RCC 7860 (cell line): ENCODE data around the gene TDRD9.
A peak's percentile ranks its signal among the peaks of the same experiment; 100 is the strongest.
"Not testable (repeated sequence)": the region's sequence is repeated elsewhere in the genome, so short reads cannot be mapped to it uniquely, and the experiment has no call there.

Experiments
- DNase-seq: peaks from one replicate; pipeline ENCODE4 v3.0.0-alpha.2; 2015; ENCODE audit warnings: low spot score
- FAIRE-seq: peaks from 2 replicates; lab custom pipeline; 2012; peaks lifted over from hg19 to GRCh38; lab: Jason Lieb, UNC

Gene TDRD9

DNA sequence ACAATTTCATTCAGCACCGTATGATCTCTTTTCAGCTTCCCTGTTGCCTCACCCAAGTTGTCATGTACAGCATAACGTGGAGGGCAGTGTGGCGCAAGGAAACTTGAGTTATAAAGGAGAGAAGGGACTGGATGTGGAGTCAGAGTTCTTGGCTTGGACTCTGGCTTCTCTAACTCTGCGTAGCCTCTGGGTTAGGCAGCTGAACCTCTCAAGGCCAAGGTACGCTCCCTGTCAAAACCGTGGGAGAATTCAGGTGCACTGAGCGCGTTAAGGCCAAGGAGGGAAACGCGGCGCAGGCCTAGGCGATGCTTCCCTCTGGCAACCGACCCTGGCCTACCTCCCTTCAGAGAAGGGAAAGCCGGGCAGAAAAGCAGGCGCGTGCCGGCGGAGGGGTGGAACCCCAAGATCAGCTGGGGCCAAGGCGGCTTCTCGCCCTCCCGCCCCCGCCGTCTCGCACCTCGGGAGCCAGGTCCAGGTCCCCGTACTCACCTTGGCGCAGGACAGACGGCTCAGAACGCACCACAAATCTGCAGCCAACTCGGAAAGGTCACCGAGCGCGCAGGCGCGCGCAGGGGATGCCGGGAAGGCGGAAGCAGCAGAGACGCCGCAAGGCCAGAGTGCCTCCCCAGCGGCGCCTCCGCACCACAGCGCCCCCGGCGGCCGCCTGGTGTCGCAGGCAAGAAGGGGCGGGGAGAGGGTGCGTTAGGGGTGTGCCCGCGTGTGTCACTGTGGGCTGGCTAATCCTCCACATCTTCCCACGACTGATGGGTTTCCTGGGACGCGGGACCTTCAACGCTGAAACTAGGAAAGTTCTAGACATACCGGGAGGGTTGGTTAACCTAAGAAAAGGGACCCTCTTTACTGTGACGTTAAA lies 7.0 kb upstream of the TDRD9 start:
- no peak for FAIRE-seq

DNA sequence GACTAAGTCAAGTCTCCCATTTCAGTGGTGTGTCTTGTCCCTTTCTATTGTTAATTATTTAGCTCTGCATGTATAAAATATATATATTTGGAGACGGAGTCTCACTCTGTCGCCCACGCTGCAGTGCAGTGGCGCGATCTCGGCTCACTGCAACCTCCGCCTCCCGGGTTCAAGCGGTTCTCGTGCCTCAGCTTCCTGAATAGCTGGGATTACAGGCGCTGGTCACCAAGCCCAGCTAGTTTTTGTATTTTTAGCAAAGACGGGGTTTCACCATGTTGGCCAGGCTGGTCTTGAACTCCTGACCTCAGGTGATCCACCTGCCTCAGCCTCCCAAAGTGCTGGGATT lies 6.4 kb upstream of the TDRD9 start:
- DNase-seq, FAIRE-seq: not testable (repeated sequence)

More for the DNA sequence above, 7.0 kb upstream of the TDRD9 start:
- DNase-seq: peak; percentile 65

GRCh38 chr14:103923863-103924262 lies 4.4 kb upstream of the TDRD9 start:
- no peak for FAIRE-seq
- DNase-seq: no peak

DNA sequence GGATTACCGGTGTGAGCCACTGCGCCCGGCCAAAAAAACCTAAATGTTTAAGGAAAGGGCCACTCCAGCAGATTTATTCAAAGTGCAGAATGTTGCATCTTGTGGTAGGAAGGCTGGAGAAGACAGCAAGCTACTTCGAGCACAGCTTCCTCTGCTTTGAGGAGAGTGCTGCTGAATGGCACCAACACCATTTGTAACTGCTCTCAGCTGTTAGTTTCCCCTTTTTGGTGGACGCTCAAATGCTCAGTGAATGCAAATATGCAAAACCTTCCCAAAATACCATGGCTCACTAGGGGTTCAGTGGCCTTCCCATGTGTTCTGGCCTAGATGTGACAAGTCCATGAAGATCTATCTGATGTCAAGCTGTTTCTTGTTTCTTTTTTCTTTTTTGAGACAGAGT lies 2.9 kb upstream of the TDRD9 start:
- no peak for DNase-seq

DNA sequence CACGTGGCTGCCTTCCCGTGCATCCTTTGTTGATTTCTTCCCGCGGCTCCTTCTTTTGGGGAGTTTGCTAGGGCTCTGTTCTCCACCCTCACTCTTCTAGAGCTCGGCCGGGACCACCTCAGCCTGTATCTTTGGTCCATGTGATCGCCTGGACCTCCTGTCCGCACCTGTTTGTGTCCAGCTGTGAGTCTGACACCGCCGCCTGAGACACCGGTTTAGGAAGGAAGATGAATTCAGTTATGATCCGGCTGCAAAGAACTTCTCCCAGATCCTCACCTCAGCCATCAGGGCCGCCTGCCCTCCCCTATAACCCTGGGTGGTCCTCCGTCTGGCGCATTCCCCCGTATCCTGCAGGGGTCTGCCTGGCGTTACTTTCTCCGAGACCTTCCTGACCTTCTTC lies 690 bp upstream of the TDRD9 start:
- FAIRE-seq: no peak
- DNase-seq: no peak

More for the DNA sequence above, 2.9 kb upstream of the TDRD9 start:
- FAIRE-seq: no peak

DNA sequence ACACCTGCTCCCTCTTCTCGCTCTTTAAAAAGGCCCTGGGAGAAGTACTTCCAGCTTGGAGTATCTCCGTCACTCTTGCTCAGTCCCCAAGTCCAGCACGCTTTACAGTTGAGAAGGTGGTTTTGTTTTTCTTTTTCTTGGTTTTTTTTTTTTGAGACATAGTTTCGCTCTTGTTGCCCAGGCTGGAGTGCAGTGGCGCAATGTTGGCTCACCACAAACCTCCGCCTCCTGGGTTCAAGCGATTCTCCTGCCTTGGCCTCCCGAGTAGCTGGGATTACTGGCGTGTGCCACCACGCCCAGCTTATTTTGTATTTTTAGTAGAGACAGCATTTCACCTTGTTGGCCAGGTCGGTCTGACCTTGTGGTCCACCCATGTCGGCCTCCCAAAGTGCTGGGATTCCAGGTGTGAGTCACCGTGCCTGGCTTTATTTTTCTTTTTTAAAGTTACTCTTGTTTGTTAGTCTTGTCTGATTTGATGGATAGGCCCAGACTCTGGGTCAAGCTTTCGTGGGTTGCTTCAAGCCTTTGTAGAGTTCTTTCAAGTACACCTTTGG lies 1.9 kb downstream of the TDRD9 start:
- no peak for FAIRE-seq
- no peak for DNase-seq

DNA sequence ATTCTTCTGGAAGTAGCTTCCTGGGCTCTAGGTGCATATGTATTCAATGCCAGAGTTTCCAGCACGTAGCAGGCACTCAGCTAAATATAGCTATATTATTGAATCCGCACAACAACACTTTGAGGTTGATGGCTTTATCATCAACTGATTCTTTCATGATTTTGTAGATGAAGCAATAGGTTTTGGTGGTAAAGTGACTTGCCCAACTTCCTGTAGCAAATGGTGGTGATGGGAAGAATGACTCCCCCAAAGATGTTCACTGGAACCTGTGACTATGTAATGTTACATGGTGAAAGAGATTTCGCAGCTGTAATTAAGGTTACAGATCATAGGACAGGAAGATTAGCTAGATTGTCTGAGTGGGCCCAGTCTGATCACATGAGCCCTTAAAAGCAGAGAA lies 3.2 kb downstream of the TDRD9 start:
- FAIRE-seq (no peak), DNase-seq (no peak)

DNA sequence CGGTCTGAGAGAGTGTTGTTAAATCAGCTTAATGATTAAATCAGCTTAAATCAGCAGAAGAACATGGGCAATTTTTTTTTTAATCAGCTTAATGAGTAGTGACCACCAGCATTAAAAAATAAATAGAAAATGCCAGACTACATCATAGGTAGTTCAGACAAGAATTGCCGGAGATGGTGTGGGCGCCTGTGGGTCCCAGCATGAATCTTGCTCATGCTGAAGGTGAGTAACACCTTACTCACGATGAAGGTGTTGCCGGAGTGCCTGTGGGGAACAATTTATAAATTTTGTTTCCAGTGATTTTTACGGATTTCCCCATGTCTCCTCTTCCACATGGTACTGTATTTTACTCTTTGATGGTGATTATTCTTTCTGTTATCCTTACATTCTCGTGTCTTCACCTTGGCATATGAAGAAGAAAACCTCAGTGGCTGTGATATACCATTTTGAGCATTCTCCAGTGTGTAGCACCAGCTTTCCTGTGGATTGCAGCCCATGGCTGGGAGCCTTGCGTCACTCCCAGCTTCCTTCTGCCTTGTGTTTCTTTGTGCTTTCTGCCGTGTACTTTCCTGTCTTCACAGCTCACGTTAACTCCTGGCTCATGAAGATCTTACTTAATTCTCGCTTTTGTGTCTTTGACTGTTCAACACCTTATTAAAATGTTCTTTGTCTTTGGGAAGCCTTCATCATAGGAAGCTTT lies 4.7 kb downstream of the TDRD9 start:
- FAIRE-seq (no peak), DNase-seq (no peak)

GRCh38 chr14:103935102-103935501 lies 6.8 kb downstream of the TDRD9 start:
- FAIRE-seq (no peak), DNase-seq (no peak)

DNA sequence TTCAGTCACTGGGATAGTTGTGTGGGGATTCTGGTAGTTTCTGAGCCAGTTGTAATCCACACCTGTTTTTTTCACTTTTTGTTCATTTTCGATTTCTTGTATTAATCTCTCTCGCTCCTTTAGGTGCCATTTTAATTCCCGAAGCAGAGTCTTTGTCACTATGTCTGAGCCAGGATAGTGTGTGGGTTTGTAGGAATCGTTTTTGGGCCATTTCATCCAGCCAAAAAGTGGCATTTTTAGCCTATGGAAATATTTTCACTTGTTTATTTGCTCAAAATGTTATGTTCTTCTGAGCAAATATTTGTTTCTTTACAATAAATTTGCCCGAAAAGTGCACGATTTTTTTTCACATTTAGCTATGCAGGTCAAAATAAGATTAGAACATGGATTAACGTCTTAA lies 13.2 kb downstream of the TDRD9 start:
- FAIRE-seq (no peak), DNase-seq (no peak)

- FAIRE-seq (no peak), DNase-seq (no peak)
Measured at GRCh38 chr14:103941973-103942736, 13.9 kb downstream of the TDRD9 start, which contains the start of gene RD3L. TSS of gene RD3L (minus strand) at chr14:103942529. CDS start at chr14:103941695, 834 bp downstream.

GRCh38 chr14:103943673-103944072 lies 15.4 kb downstream of the TDRD9 start:
- no peak for FAIRE-seq

GRCh38 chr14:103946975-103947374 lies 18.7 kb downstream of the TDRD9 start:
- FAIRE-seq (no peak), DNase-seq (no peak)

More at GRCh38 chr14:103943673-103944072, 15.4 kb downstream of the TDRD9 start:
- no peak for DNase-seq

GRCh38 chr14:103948442-103948841 lies 20.2 kb downstream of the TDRD9 start:
- no peak for DNase-seq

DNA sequence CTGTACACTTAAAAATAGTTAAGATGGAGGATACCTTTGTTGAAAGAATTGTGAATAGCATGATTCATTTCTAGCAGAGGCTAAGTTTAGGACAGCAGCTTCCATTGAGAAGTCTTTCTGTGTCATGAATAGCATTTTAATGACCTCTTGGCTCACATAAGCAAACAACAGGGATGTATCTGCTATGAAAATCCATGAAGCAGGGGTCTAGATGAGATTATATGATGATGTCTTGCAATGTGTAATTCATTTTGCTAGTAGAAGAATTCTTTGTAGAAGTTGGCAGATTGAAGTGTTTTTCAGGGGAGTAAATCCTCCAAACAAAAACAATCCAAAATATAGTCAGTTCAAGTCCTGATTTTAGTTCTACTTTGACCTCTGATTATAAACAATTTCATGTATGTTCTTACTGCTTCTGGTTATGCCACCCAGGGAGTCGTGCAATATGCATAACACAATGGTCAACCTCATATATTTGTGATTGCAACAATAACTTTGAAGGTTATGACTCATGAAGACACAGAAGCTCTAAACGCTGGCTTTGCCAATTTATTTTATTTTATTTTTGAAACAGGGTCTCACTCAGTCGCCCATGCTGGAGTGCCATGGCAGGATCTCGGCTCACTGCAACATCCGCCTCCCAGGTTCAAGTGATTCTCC lies 21.0 kb downstream of the TDRD9 start:
- FAIRE-seq: no peak
- no peak for DNase-seq

More at GRCh38 chr14:103948442-103948841, 20.2 kb downstream of the TDRD9 start:
- no peak for FAIRE-seq

DNA sequence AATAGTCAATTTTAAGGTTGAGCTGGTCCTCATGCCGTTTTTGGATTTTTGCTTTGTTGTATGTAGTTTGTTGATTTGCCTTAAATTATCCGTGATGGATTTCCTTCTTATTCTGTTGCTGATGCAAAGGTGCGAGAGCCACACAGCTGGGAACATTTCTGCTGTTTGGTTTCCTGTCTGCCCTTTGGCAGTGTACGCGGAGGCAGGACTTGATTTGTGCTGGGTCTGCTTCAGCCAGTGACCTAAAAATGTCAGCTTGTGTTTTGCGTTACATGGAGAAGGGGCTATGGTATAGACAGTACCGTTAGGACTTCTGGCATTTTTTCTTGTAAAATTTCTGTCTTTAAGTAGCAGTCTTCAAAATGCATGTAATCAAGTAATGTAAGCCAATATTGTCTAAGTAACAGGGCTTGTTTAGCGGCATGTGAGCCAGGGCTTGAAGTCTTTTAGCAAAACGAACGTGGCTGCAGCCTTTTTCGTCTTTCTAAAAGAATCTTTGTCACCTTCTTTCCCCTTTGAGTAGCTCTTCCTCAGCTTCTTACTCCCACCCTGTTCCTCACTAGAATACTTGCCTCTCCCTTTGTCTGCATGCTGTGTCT lies 32.3 kb downstream of the TDRD9 start:
- DNase-seq (no peak), FAIRE-seq (no peak)

DNA sequence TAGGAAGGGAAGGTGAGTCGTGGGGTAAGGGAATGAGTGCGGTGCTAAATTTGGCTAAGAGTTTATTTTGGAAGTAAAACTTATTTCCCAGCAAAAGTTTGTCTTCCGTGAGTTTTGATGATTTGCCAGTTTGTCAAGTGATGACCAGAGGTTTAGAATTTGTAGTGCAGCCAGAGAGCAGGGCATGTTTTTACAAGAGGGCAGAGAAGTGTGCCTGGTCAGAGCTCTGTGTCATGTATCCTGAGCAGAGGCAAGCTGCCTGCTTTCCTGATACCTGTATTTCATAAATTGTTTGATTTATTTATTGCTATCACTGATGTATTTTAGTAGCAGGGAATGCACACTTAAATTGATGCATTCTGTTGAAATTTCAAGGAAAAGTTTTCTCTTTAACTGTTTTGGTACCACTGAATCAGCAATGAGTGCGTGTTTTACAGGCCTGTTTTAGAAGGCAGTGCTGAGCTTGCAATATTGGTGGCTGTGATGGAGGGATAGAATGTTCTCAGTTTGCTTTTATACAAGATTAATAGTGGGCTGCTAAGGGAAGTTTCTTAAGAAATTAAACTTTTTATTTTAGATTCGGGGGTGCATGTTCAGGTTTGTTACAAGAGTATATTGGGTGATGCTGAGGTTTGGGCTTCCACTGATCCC lies 33.8 kb downstream of the TDRD9 start:
- FAIRE-seq (no peak), DNase-seq (no peak)

DNA sequence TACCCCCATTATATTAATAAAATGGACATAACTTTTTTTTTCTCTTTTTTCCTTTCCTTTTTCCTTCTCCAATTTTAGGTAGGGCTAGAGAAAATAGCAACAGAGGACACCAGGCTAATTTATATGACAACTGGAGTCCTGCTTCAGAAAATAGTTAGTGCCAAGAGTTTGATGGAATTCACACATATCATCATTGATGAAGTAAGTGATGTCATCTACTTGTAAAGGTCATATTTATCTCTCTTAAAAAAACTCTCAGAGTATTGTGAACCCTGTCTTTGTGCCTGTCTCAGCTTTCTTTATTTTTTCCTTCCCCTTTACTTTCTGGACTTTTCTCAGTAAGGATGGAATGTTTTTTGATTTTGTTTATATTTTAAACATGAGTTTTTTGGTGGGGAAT lies 38.4 kb downstream of the TDRD9 start:
- FAIRE-seq: no peak
- no peak for DNase-seq

DNA sequence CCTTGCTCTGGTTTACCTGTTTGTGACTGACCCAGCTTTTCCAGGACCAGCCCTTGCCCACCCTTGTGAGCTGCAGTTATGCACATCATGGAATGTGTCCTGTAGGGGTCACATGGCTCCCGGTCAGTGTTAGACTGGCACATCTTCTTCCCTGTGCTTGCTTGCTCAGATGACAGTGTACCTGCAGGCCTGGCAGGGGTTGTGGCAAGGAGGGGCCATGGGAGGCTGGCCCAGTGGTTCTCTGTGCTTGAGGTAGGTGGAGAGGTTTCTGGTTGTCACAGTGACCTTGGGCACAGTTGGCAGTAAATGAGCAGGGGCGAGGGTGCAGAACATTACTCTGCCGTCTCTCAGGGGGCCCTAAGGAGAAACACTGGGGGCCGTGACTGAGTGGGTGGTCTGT lies 41.7 kb downstream of the TDRD9 start:
- no peak for DNase-seq
- no peak for FAIRE-seq

GRCh38 chr14:103973354-103973753 lies 45.1 kb downstream of the TDRD9 start:
- FAIRE-seq: no peak
- no peak for DNase-seq
